ENCODE measurements around the gene CMTM8.

Gene CMTM8

GRCh38 chr3:32325927-32326326, 87.4 kb downstream of the CMTM8 start:
- H3K4me3 Mint-ChIP-seq, result peak overlapping the region; percentile 22
- no peak for TF ChIP-seq CTCF (IDR thresholded peaks at IDR 0.05)
- peaks cover 59% of the 10 kb centered on the region for H3K4me1 Mint-ChIP-seq
- H3K27ac Mint-ChIP-seq, result no peak overlapping the region
- DNase-seq, result no peak
- peaks cover 15% of the 10 kb centered on the region for H3K9me3 Mint-ChIP-seq
- peaks cover 13% of the 10 kb centered on the region for H3K36me3 Mint-ChIP-seq (ENCODE audit: low read depth)
- H3K27me3 Mint-ChIP-seq (ENCODE audit: low read depth, poor library complexity), result no peaks in the 10 kb centered on the region

GRCh38 chr3:32326795-32327194, 88.3 kb downstream of the CMTM8 start:
- Mint-ChIP-seq H3K4me3 (no peak overlapping the region), H3K27me3 (ENCODE audit: low read depth, poor library complexity) (no peaks in the 10 kb centered on the region), H3K4me1 (peaks cover 50% of the 10 kb centered on the region), H3K36me3 (ENCODE audit: low read depth) (peaks cover 13% of the 10 kb centered on the region), H3K27ac (no peak overlapping the region), H3K9me3 (peaks cover 15% of the 10 kb centered on the region)
- TF ChIP-seq CTCF (IDR thresholded peaks at IDR 0.05), result no peak
- DNase-seq, result no peak

GRCh38 chr3:32334675-32335074, 96.2 kb downstream of the CMTM8 start:
- no peak overlapping the region for H3K27ac Mint-ChIP-seq
- H3K36me3 Mint-ChIP-seq (ENCODE audit: low read depth), result peaks cover 3% of the 10 kb centered on the region
- peak; percentile 14 for TF ChIP-seq CTCF (IDR thresholded peaks at IDR 0.05)
- peaks cover 28% of the 10 kb centered on the region for H3K4me1 Mint-ChIP-seq
- H3K9me3 Mint-ChIP-seq, result peaks cover 5% of the 10 kb centered on the region
- H3K27me3 Mint-ChIP-seq (ENCODE audit: low read depth, poor library complexity), result peaks cover 3% of the 10 kb centered on the region
- DNase-seq, result no peak
- H3K4me3 Mint-ChIP-seq, result no peak overlapping the region

GRCh38 chr3:32335365-32336112, 97.1 kb downstream of the CMTM8 start:
- H3K36me3 Mint-ChIP-seq (ENCODE audit: low read depth), result no peaks in the 10 kb centered on the region
- no peak for TF ChIP-seq CTCF (IDR thresholded peaks at IDR 0.05)
- H3K27me3 Mint-ChIP-seq (ENCODE audit: low read depth, poor library complexity), result peaks cover 3% of the 10 kb centered on the region
- H3K4me1 Mint-ChIP-seq, result peaks cover 28% of the 10 kb centered on the region
- H3K27ac Mint-ChIP-seq, result peak overlapping the region; percentile 77
- H3K4me3 Mint-ChIP-seq, result no peak overlapping the region
- H3K9me3 Mint-ChIP-seq, result no peaks in the 10 kb centered on the region
- DNase-seq, result no peak

- no peak for TF ChIP-seq CTCF (IDR thresholded peaks at IDR 0.05)
Measured at GRCh38 chr3:32336113-32336498, 97.6 kb downstream of the CMTM8 start.

DNA sequence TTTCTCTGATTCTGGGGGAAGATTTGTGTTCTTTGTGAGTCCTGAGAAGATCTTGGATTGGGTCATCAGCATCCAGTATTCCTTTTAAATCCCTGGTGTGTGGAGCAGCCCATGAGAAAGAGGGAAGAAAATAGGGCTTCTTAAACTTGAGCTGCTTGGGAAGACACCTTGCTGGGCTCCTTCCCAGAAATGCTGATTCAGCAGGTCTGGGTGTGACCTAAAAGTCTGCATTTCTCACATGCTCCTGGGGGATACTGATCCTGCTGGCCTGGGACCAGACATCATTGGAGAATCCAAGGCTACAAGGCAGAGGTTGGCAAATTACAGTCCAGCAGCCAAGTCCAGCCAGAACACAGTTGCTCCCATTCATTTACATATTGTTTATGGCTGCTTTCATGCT, 99.0 kb downstream of the CMTM8 start:
- no peaks in the 10 kb centered on the region for H3K36me3 Mint-ChIP-seq (ENCODE audit: low read depth)
- peaks cover 3% of the 10 kb centered on the region for H3K27me3 Mint-ChIP-seq (ENCODE audit: low read depth, poor library complexity)
- H3K4me1 Mint-ChIP-seq, result peaks cover 28% of the 10 kb centered on the region
- no peak for DNase-seq
- no peak for TF ChIP-seq CTCF (IDR thresholded peaks at IDR 0.05)
- H3K27ac Mint-ChIP-seq, result no peak overlapping the region
- no peak overlapping the region for H3K4me3 Mint-ChIP-seq
- H3K9me3 Mint-ChIP-seq, result no peaks in the 10 kb centered on the region

More at GRCh38 chr3:32336113-32336498, 97.6 kb downstream of the CMTM8 start:
- Mint-ChIP-seq H3K36me3 (ENCODE audit: low read depth) (no peaks in the 10 kb centered on the region), H3K9me3 (no peaks in the 10 kb centered on the region), H3K4me3 (no peak overlapping the region), H3K27me3 (ENCODE audit: low read depth, poor library complexity) (peaks cover 3% of the 10 kb centered on the region), H3K27ac (no peak overlapping the region), H3K4me1 (peaks cover 28% of the 10 kb centered on the region)
- no peak for DNase-seq

All from nephron progenitor cell (in vitro differentiated cells).